HG03575 (cell line): ENCODE data around the gene NXPH1.

Source experiments
- ATAC-seq: cut with Tn5 transposase; IDR thresholded peaks from one replicate; pipeline ENCODE4 v1.9.1; 2021; ENCODE audit not compliant: unreplicated experiment, insufficient number of reproducible peaks, low FRiP score; ENCODE audit errors: extremely low read depth

Gene NXPH1

DNA sequence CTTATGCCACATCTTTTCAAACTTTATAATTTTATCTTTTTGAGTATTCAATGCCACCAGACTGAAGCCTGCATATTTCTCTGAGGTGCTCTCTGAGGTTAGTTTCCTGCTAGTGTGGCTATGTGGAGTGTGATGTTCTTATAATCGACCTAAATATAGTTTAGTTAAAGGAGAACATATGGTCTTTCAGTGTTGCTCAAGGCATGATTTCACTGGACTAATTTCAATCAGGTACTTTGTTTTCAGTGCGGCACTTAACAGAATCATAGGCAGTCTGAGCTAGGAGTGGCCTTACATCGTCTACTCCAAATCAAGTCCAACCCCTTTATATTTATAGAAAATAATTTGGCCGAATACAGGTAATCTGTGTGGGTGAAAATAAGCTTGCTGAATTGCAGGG, 134.2 kb downstream of the NXPH1 start:
- ATAC-seq = no peak

DNA sequence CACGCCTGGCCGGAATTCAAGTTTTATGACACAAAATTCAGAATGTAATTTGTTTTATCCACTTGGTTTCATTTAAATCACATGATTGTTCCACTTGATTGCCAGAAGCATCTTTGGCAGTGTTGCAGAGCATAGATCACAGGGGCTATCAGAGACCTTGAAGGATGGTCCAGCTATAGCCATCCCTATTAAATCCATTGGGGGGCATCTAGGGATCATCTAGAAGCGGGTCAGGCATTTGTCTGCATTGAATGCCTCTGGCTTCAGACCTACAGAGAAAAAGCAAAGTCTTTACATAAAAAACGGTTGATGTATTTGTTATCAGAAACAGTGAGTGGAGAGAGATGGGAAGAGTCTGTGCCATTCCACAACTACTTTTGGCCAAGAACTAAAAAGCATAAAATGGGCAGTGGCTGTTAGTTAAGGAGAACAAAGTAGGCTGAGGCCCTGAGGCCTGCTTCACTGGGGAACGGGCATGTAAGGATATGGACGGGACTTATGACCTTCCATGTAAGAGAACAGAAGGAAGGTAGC, 146.3 kb downstream of the NXPH1 start:
- ATAC-seq = no peak

DNA sequence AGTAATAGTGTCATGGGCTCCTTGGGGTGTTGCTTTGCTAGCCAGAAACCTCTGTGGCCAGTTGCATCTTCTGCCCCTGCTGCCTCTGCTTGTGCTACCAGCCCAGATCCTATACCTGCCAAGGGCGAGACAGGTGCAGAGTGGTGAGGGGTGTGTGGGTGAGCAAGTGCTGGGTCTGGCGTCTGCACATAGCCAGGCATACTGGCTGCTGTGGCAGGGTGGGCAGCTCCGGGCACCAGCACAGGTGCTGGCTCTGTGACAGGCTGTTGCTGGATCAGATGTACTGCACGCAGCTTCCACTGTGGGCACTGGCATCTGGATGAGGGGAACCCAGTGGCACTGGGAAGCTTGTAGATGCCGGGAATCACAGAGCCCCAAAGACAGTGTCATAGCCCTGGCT, 148.4 kb downstream of the NXPH1 start:
- ATAC-seq = no peak

GRCh38 chr7:8582728-8583127, 149.3 kb downstream of the NXPH1 start:
- no peak for ATAC-seq

- ATAC-seq = no peak
These were observed 152.2 kb downstream of the NXPH1 start for GRCh38 chr7:8585591-8585990.

- ATAC-seq = no peak
These were observed 156.8 kb downstream of the NXPH1 start for GRCh38 chr7:8590225-8590624.

GRCh38 chr7:8590791-8591190, 157.4 kb downstream of the NXPH1 start:
- no peak for ATAC-seq

DNA sequence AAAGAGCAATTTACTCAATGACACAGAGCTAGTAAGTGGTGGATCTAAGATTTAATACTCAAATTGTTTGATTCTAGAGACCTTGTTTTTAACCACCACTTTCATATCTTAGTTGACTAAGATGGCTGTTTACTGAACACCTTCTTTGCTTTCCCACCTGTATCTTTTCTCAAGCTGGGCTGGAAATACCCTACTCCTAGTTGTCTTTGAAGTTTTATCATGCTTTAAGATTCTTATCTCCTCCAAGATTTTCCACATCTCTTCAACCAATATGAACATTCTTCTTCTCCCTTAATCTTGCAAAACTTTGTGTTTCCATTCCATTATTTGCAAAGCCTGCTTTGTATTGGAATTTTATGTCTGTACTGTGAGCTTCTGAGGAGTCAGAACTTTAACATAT, 157.9 kb downstream of the NXPH1 start:
- no peak for ATAC-seq

DNA sequence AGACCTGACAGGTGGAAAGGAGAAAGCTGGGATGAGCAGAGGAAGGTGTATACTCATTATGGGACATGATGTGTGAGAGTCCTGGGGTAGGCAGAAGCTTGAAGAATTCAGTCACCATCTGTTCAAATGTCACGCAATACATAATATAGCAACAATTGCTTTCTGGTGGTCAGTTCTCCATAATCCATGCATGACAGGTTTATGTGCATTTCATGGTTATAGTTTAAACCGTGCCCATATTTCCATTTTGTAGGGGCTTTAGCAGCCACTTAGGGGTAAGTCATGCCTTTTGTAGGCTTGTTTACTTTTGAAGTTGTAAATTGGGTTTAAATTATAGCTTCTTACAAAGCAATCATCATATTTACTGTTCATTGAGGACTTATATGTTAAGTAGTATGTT, 158.8 kb downstream of the NXPH1 start:
- ATAC-seq = no peak

GRCh38 chr7:8594115-8594514, 160.7 kb downstream of the NXPH1 start:
- ATAC-seq = no peak

- ATAC-seq = no peak
These were observed 164.2 kb downstream of the NXPH1 start for GRCh38 chr7:8597565-8597964.

DNA sequence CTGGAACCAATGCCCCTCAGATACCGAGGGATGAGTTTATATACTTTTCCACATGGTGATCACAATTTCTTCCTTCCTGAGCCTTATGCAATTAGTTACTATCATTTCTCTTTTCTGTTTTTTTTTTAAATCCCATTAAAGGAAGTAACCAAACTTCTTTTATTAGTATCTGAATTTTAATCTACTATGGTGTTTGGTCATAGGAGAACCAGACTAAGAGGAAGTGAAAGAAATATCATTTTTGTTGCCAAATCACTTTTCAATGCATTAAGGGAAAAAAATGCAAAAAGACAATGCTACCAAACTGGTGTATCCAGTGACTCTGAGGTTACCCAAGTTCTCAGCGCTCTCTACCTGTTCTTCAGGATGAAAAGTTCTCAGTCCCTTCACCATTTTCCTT, 167.7 kb downstream of the NXPH1 start:
- no peak for ATAC-seq

DNA sequence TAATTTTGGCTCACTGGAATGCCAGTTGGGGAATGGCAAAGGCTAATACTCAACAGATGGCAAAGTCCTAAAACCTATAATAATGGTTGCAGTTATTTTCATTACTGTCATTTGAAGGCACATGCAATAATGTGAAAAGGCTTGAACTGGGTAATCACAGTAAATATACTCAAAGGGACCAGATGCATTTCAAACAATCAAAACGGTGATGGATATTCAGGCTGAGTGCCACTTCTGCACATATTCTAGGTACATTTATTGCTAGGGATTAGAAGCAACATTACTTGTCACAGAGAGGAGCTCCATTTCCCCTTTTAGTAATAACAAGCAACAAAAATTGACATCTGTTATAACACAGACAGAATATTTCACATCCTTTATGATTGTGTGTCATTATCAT, 171.8 kb downstream of the NXPH1 start:
- ATAC-seq = no peak

- ATAC-seq = no peak
These were observed 179.2 kb downstream of the NXPH1 start for GRCh38 chr7:8612584-8612983.

DNA sequence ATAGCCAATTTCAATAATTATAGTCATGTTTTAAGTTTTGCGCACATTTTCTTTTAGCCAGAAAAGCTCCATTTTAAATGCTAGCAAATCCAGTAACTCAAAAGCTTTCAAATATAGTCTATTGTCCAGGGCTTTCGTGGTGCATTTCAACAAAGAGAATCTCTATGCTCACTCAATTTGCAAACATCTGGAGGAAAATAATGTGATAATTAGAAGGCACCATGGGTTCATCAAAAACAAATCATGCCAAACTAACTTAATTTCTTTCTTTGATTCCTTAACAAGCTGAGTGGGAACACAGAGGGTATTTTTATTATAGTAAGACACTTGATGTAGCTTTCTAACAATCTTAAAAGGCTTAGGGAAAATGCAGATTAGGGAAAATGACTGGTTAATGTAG, 179.8 kb downstream of the NXPH1 start:
- ATAC-seq = no peak

DNA sequence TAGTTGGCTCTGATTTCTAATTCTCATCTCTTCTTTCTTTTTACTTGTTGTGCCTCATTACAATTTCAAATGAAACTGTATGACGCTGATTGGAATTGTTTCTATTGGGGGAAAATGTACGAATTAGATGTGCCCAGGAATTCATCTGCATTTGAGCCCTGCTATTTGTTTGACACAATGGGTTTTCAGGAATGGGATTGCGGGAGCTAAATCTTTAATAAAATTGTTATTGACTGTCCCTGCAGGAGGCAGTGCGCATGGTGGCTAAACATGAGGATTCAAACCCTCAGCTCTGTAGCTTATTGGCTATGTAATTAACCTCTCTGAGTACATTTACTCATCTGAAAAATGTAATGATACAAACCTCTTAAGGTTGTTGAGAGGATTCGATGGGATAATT, 181.6 kb downstream of the NXPH1 start:
- no peak for ATAC-seq

- ATAC-seq = no peak
These were observed 185.1 kb downstream of the NXPH1 start for GRCh38 chr7:8618441-8619070.

GRCh38 chr7:8620169-8620568, 186.8 kb downstream of the NXPH1 start:
- no peak for ATAC-seq

GRCh38 chr7:8625612-8626011, 192.2 kb downstream of the NXPH1 start:
- no peak for ATAC-seq

DNA sequence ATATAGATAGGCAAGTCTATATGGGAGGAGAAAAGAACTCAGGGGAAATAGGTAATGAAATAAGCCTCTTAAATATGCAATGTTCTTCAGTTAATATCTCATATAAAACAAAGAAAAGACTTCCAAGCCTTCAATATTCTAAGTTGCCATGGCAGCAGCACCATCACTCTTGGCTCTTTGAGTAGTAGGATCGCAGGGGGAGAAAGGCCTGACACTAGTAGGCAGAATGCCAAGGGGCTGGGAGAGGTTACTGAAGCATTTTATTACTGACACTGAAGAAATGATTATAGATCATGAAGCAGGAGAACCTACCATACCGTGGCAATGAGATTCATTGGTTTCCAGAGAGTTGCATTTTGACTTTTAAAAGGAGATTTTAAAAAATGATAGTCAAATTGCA, 193.9 kb downstream of the NXPH1 start:
- no peak for ATAC-seq

GRCh38 chr7:8628656-8629055, 195.2 kb downstream of the NXPH1 start:
- ATAC-seq = no peak
